Panc1 (cell line): ENCODE results near the gene ADGRG3. TPM values are rescaled to one million over a fixed set of nuclear protein-coding genes. Genes with fewer than 3 reads are reported as not detected.

Source experiments
- ATAC-seq: fragments of 200-7000 bp; cut with Tn5 transposase; 2 replicates; pipeline ENCODE4 v1.9.1; 2020; ENCODE audit warnings: mild to moderate bottlenecking, moderate library complexity
- BruUV-seq: library from RNA; stranded (reverse); fragments of 400-500 nt; replicated peaks from 2 replicates; lab custom pipeline; 2021; lab: Mats Ljungman, UMichigan
- CTCF ChIA-PET: fragments of 300-600 bp; sonication (Branson Sonifier 250); formaldehyde crosslinking; loops from one replicate; lab custom pipeline; 2022; ENCODE audit warnings: antibody characterized with exemption; lab: Charles Lee
- POLR2A ChIA-PET: fragments of 300-600 bp; sonication (Branson Sonifier 250); formaldehyde crosslinking; loops from one replicate; lab custom pipeline; 2022; ENCODE audit warnings: antibody characterized with exemption; lab: Charles Lee
- DNase-seq: peaks from one replicate; pipeline ENCODE4 v3.0.0-alpha.2; 2010; ENCODE audit warnings: low read depth, low spot score
- H3K27ac ChIP-seq: 2 replicates; pipeline ENCODE4 v1.5.1; 2011; ENCODE audit warnings: mild to moderate bottlenecking, low read length, inconsistent platforms
- H3K27me3 ChIP-seq: fragments of 200-500 bp; sonication (Bioruptor generic); 2 replicates; pipeline ENCODE4 v1.6.0; 2014; ENCODE audit warnings: low read length, inconsistent platforms; ENCODE audit not compliant: control insufficient read depth, insufficient read depth
- H3K36me3 ChIP-seq: fragments of 200-500 bp; sonication (Bioruptor generic); 2 replicates; pipeline ENCODE4 v1.5.1; 2014; ENCODE audit warnings: inconsistent platforms, mild to moderate bottlenecking, low read length, moderate library complexity; ENCODE audit not compliant: control insufficient read depth, insufficient read depth
- H3K4me1 ChIP-seq: 2 replicates; pipeline ENCODE4 v1.5.1; 2011; ENCODE audit warnings: inconsistent platforms, mild to moderate bottlenecking, low read length, moderate library complexity; ENCODE audit not compliant: control insufficient read depth, insufficient read depth
- H3K4me3 ChIP-seq, 2 experiments: 2 replicates each; pipeline ENCODE4 v1.5.1; 2011 to 2012; ENCODE audit warnings: low read depth in 2 of 2, low read length in 2 of 2, mild to moderate bottlenecking in 2 of 2, inconsistent platforms in 1 of 2, moderate library complexity in 1 of 2
- H3K9me3 ChIP-seq: fragments of 200-500 bp; sonication (Bioruptor generic); 2 replicates; pipeline ENCODE4 v1.5.1; 2014; ENCODE audit warnings: low read depth, mild to moderate bottlenecking, inconsistent platforms, low read length, moderate library complexity; ENCODE audit not compliant: control insufficient read depth, insufficient read depth
- POLR2AphosphoS5 ChIP-seq: IDR thresholded peaks from 2 replicates; pipeline ENCODE4 v1.6.1; 2012; ENCODE audit warnings: mild to moderate bottlenecking, low read depth, low read length, moderate library complexity
- SIN3A ChIP-seq: IDR thresholded peaks from 2 replicates; pipeline ENCODE4 v1.6.1; 2012; ENCODE audit warnings: low read depth, mild to moderate bottlenecking, low read length, moderate library complexity, borderline replicate concordance; ENCODE audit not compliant: insufficient read depth
- TCF7L2 ChIP-seq: IDR thresholded peaks from 2 replicates; pipeline ENCODE4 v1.6.1; 2011; ENCODE audit warnings: mild to moderate bottlenecking, low read depth, low read length, inconsistent platforms
- in situ Hi-C: cut with HindIII; loops from 2 replicates; pipeline ENCODE4 v1.10.0; 2016; ENCODE audit warnings: low sequenced_read_pairs, low pct_unique_long_range_greater_than_20kb
- intact Hi-C: fragments of 100-400 bp; cut with micrococcal nuclease; formaldehyde crosslinking; loops from one replicate; pipeline ENCODE4 v1.10.0; 2022; ENCODE audit not compliant: unreplicated experiment
- total RNA-seq: library from RNA; stranded (reverse); gene quantifications from one replicate; pipeline ENCODE4 v1.2.1, GENCODE V29; 2021; ENCODE audit not compliant: unreplicated experiment
- TF ChIP-seq, protein P1 (sequence below): fragments of 450-650 bp; IDR thresholded peaks from 2 replicates; pipeline ENCODE4 v1.5.1; 2017; ENCODE audit warnings: mild to moderate bottlenecking
- TF ChIP-seq, protein P2 (sequence below), 2 experiments: IDR thresholded peaks; 2 replicates each; pipeline ENCODE4 v1.6.1; 2011 to 2012; ENCODE audit warnings: low read depth in 2 of 2, control low read depth in 1 of 2, low read length in 1 of 2, mild to moderate bottlenecking in 1 of 2, moderate library complexity in 1 of 2; ENCODE audit not compliant: insufficient read depth in 1 of 2

The ADGRG3 gene
- total RNA-seq, 1 experiment from 2014 or later, result not detected

DNA sequence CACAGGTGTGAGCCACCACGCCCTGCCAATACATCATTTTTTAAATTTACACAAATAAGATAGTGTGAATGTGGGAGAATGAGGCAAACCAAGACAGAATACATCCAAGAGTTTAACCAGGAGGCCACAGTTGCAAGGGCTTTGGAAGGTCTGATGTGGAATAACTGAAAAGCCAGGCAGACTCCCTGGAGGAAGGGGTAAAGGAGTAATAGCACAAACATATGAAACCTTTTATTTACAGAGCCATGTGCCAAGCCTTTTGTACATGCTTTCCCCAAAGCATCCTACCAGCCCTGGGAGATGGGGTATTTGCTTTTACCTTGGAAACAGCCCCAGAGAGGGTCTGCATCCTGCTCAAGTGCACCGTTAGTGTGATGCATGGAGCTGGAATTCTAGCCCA is 4.7 kb downstream of the ADGRG3 start:
- ChIA-PET POLR2A (no interaction called here), CTCF (interaction anchor here (0.6 kb wide), 1 partner anchor 92 kb away, joined by 3 read pairs; no protein-coding TSS in a partner anchor)
- peaks cover 5% of the 10 kb centered on the region for H3K4me1 ChIP-seq
- H3K27me3 ChIP-seq, result no peaks in the 10 kb centered on the region
- no TSS peak for BruUV-seq
- H3K27ac ChIP-seq, result no peak overlapping the region
- no peak for ATAC-seq
- no peaks in the 10 kb centered on the region for H3K36me3 ChIP-seq
- H3K4me3 ChIP-seq, result no peak overlapping the region
- intact Hi-C loops, result no loop called here
- in situ Hi-C loops, result no loop called here
- no peak for DNase-seq
- TF ChIP-seq, protein P1, sequence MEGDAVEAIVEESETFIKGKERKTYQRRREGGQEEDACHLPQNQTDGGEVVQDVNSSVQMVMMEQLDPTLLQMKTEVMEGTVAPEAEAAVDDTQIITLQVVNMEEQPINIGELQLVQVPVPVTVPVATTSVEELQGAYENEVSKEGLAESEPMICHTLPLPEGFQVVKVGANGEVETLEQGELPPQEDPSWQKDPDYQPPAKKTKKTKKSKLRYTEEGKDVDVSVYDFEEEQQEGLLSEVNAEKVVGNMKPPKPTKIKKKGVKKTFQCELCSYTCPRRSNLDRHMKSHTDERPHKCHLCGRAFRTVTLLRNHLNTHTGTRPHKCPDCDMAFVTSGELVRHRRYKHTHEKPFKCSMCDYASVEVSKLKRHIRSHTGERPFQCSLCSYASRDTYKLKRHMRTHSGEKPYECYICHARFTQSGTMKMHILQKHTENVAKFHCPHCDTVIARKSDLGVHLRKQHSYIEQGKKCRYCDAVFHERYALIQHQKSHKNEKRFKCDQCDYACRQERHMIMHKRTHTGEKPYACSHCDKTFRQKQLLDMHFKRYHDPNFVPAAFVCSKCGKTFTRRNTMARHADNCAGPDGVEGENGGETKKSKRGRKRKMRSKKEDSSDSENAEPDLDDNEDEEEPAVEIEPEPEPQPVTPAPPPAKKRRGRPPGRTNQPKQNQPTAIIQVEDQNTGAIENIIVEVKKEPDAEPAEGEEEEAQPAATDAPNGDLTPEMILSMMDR, result no peak
- no peak for TF ChIP-seq POLR2AphosphoS5
- no peak for TF ChIP-seq SIN3A
- TF ChIP-seq TCF7L2, result no peak
- TF ChIP-seq, protein P2, sequence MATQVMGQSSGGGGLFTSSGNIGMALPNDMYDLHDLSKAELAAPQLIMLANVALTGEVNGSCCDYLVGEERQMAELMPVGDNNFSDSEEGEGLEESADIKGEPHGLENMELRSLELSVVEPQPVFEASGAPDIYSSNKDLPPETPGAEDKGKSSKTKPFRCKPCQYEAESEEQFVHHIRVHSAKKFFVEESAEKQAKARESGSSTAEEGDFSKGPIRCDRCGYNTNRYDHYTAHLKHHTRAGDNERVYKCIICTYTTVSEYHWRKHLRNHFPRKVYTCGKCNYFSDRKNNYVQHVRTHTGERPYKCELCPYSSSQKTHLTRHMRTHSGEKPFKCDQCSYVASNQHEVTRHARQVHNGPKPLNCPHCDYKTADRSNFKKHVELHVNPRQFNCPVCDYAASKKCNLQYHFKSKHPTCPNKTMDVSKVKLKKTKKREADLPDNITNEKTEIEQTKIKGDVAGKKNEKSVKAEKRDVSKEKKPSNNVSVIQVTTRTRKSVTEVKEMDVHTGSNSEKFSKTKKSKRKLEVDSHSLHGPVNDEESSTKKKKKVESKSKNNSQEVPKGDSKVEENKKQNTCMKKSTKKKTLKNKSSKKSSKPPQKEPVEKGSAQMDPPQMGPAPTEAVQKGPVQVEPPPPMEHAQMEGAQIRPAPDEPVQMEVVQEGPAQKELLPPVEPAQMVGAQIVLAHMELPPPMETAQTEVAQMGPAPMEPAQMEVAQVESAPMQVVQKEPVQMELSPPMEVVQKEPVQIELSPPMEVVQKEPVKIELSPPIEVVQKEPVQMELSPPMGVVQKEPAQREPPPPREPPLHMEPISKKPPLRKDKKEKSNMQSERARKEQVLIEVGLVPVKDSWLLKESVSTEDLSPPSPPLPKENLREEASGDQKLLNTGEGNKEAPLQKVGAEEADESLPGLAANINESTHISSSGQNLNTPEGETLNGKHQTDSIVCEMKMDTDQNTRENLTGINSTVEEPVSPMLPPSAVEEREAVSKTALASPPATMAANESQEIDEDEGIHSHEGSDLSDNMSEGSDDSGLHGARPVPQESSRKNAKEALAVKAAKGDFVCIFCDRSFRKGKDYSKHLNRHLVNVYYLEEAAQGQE (IDR thresholded peaks at IDR 0.05; ENCODE audit: insufficient read depth in 1 of 2, low read depth in 2 of 2, low read length in 1 of 2), result no peak
- H3K9me3 ChIP-seq, result no peaks in the 10 kb centered on the region

DNA sequence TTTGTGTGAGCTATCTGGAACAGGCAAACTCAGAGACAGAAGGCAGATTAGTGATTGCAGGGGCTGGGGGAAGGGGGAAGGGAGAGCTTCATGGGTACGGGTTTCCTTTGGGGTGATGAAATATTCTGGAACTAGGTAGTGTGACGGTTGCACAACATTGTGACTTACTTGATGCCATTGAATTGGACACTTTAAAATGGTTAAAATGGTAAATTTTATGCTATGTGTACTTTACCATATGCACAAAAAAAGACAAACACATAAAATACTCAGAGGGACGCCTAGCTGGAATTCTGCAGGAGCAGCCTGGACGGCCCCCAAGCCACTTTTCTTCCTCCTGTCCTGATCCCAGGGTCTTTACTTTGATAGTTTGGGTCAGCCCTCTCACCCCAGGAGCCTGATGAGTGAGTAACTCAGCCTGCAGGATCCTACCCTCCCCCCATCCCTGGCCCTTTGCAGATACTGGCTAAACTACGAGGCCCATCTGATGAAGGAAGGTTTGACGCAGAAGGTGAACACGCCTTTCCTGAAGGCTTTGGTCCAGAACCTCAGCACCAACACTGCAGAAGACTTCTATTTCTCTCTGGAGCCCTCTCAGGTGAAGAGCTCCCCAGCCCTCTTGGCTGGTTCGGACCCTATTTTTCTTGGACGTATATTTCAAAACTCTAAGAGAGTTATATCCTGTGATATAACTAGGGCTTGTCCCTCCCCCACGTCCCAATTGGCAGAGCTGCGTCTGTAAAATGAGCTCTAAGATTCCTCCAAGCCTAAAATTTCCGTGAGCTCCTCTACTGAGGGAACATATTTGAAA is 7.8 kb downstream of the ADGRG3 start:
- no peaks in the 10 kb centered on the region for H3K36me3 ChIP-seq
- H3K27ac ChIP-seq, result no peak overlapping the region
- no peak for ATAC-seq
- H3K4me1 ChIP-seq, result peaks cover 8% of the 10 kb centered on the region
- in situ Hi-C loops, result no loop called here
- H3K9me3 ChIP-seq, result no peaks in the 10 kb centered on the region
- H3K27me3 ChIP-seq, result no peaks in the 10 kb centered on the region
- no TSS peak for BruUV-seq
- POLR2A ChIA-PET, result no interaction called here
- TF ChIP-seq TCF7L2, result no peak
- TF ChIP-seq, protein P1, result no peak
- TF ChIP-seq POLR2AphosphoS5, result no peak
- no peak for DNase-seq
- CTCF ChIA-PET, result interaction anchor here (0.6 kb wide), 1 partner anchor 9 kb away, joined by 3 read pairs; no protein-coding TSS in a partner anchor
- no peak overlapping the region for H3K4me3 ChIP-seq
- intact Hi-C loops, result no loop called here
